Muscle layer of colon (tissue), 2 donors: Measurements from ENCODE around the gene RAB15.

Experiments used
- H3K27ac ChIP-seq: one replicate; pipeline ENCODE4 v1.7.0; 2013; ENCODE audit warnings: low read depth, mild to moderate bottlenecking, low read length, moderate library complexity
- H3K27me3 ChIP-seq, 2 donors: one replicate each; pipeline ENCODE4 v1.7.0; 2013; ENCODE audit warnings: low read length in 2 of 2, mild to moderate bottlenecking in 2 of 2; ENCODE audit not compliant: insufficient read depth in 2 of 2, control insufficient read depth in 1 of 2
- H3K36me3 ChIP-seq: one replicate; pipeline ENCODE4 v1.7.0; 2013; ENCODE audit warnings: mild to moderate bottlenecking, low read length; ENCODE audit not compliant: insufficient read depth
- H3K4me1 ChIP-seq: one replicate; pipeline ENCODE4 v1.7.0; 2013; ENCODE audit warnings: mild to moderate bottlenecking, low read length; ENCODE audit not compliant: insufficient read depth
- H3K4me3 ChIP-seq, 2 donors: one replicate each; pipeline ENCODE4 v1.7.0; 2013; ENCODE audit warnings: low read length in 2 of 2, low read depth in 1 of 2, mild to moderate bottlenecking in 1 of 2, moderate library complexity in 1 of 2
- H3K9ac ChIP-seq: one replicate; pipeline ENCODE4 v1.7.0; 2013; ENCODE audit warnings: low read length
- H3K9me3 ChIP-seq: one replicate; pipeline ENCODE4 v1.7.0; 2013; ENCODE audit warnings: mild to moderate bottlenecking, low read length
- donor health status: abdominal sarcoma.
- donor health status: Adenocarcinoma of cecum.

Gene RAB15

DNA sequence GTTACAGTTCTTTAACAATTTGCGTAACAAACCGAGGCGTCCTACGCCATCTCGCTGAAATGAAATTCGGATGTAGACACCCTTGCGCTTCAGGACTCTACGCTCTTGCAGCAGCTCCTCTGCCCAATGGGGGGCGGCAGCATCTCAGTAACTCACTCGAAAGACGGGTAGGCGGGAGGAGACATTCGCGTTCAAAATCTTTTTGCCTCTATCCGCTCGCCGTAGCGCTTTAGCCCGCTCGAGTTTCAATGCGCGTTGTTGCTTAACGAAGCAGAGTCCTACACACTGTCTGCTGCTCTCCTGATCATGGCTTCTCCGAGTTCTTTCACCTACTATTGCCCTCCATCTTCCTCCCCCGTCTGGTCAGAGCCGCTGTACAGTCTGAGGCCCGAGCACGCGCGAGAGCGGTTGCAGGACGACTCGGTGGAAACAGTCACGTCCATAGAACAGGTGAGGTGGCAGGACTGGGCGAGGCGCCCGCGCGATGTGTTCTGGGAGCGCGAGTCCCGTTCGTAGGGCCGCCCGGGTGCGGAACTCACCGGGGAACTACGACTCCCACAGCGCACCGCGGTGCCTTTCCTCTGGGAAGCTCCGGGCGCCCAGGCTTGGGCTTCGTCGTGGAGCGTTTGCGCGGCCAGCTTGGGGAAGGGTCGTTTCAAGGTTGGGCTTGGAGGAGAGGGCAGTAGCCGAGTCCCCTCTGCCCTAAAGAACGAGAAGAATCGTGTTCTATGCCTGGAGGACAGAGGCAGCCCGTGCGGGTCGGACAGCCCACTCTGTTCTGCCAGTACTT lies 14.7 kb upstream of the RAB15 start, which contains the start of gene FNTB:
Gene FNTB (plus strand): TSS at position 248 of the 790 bp plus-strand sequence. CDS start 59 bp downstream, at position 307.
- H3K9ac ChIP-seq = peak within 1 kb of the TSS; percentile 47
- no peaks in the 10 kb centered on the region for H3K27me3 ChIP-seq
- H3K36me3 ChIP-seq = no peaks in the 10 kb centered on the region
- peaks cover 18% of the 10 kb centered on the region for H3K4me1 ChIP-seq
- peak within 1 kb of the TSS; percentile 88 for H3K27ac ChIP-seq
- H3K9me3 ChIP-seq = no peaks in the 10 kb centered on the region
- H3K4me3 ChIP-seq = peak within 1 kb of the TSS; percentile 55 to 77

DNA sequence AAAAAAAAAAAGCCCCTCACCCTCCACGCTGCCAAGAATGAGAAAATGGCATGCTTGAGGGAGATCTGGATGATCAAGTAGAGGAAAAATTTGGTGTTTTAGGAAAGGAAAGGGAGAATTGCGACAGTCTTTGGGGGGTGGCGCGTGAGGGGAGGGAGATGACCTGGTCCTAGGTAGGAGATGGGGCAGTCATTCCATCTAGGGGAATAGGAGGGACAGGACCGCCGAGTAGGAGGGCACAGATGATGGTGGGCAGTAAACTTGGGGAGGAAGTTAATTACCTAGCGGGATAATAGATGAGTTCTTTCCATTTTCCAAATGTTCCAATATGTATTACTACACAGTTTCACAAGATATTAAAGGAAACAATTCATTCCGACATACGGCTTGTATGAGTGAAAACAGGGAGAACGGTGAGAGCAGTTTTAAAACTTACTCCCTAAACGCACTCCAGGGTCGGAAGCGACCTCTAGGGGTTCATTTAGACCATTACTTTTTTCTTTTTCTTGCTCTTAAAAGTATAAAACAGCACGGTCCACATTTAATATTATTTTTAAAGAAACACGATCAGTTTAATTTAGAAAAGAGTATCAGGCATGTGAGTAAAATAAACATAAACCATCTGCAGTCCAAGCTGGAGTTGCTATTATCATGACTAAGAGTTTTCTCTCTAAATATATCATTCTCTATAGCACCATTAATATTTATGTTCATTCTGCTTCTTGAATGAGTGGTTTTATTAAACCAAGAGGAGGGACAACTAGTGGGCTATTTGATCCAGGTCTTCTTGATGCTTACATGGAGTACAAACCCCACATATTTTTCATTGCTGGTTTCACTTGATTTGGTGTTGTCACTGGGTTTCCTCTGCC lies 11.5 kb upstream of the RAB15 start:
- H3K4me3 ChIP-seq = peak overlapping the region in 1 of 2 donors; percentile 16
- no peaks in the 10 kb centered on the region for H3K27me3 ChIP-seq
- H3K9ac ChIP-seq = no peak overlapping the region
- H3K9me3 ChIP-seq = no peaks in the 10 kb centered on the region
- H3K27ac ChIP-seq = no peak overlapping the region
- no peaks in the 10 kb centered on the region for H3K36me3 ChIP-seq
- H3K4me1 ChIP-seq = peaks cover 18% of the 10 kb centered on the region

DNA sequence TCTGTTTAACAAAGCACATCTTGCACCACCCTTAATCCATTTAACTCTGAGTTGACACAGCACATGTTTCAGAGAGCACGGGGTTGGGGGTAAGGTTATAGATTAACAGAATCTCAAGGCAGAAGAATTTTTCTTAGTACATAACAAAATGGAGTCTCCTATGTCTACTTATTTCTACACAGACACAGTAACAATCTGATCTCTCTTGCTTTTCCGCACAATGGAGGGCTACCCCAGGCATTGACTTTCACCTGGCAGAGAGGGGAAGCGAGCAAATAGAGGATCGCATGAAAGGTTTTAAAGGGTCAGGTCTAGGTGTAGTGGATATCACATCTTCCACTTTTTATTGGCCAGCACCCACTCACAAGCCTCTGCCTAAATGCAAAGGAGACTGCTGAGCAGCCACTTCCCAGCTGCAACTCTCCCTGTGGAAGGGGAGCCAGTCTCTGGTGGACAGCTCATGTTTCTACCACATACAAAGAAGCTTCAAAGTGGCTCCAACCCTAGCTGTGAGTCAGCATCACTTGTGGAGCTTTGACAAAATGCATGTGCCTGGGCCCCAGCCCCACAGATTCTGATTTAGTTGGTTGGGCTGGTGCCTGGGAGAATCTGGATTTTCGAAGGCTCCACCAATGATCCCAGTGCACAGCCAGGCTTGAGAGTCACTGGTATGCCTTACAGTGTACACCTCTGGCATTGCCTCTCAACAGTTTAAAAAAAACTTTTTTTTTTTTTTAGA lies 7.4 kb upstream of the RAB15 start:
- Histone ChIP-seq H3K27ac (no peak overlapping the region), H3K4me3 (no peak overlapping the region), H3K4me1 (peaks cover 4% of the 10 kb centered on the region), H3K27me3 (no peaks in the 10 kb centered on the region), H3K9me3 (no peaks in the 10 kb centered on the region), H3K9ac (no peak overlapping the region), H3K36me3 (no peaks in the 10 kb centered on the region)

DNA sequence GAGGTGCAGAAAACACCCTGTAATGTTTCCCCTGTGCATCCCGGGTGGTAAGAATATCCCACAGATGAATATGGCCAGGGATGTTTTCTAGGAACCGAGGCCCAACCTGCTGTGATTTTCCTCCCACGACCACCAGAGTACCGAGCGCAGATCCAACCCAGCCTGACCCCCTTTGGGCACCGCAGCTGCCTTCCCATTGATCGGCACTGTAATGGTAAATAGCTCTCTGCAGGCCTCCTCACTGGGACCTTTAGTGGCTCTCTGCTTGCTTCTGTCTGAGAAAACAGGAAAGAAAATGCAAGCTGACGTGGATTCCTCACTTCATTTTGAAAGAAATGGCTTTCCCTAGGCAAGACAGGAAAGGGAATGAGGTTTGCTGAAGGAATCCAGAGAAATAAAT lies 2.4 kb upstream of the RAB15 start:
- H3K4me1 ChIP-seq = peaks cover 12% of the 10 kb centered on the region
- no peaks in the 10 kb centered on the region for H3K36me3 ChIP-seq
- H3K9ac ChIP-seq = no peak overlapping the region
- H3K9me3 ChIP-seq = no peaks in the 10 kb centered on the region
- peaks cover 0 to 12% of the 10 kb centered on the region in 2 donors for H3K27me3 ChIP-seq
- H3K27ac ChIP-seq = no peak overlapping the region
- no peak overlapping the region for H3K4me3 ChIP-seq

DNA sequence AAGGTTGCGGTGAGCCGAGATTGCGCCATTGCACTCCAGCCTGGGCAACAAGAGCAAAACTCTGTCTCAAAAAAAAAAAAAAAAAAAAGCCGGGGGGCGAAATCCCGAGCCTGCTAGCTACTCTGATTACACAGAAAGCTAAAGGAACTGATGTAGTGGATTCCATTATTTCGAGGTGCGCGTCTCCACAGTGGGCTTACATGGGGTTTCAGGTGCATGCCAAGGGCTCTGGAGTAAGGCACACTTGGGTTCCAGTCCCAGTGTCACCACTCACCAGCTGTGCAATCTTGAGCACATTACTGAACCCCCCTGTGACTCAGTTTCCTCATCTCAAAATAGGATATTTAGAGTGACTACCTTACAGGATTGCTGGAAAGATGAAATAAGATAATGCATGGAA lies 1.7 kb upstream of the RAB15 start:
- no peaks in the 10 kb centered on the region for H3K36me3 ChIP-seq
- no peak overlapping the region for H3K4me3 ChIP-seq
- H3K9me3 ChIP-seq = no peaks in the 10 kb centered on the region
- H3K27me3 ChIP-seq = peaks cover 0 to 12% of the 10 kb centered on the region in 2 donors
- no peak overlapping the region for H3K27ac ChIP-seq
- H3K9ac ChIP-seq = no peak overlapping the region
- H3K4me1 ChIP-seq = peaks cover 12% of the 10 kb centered on the region

DNA sequence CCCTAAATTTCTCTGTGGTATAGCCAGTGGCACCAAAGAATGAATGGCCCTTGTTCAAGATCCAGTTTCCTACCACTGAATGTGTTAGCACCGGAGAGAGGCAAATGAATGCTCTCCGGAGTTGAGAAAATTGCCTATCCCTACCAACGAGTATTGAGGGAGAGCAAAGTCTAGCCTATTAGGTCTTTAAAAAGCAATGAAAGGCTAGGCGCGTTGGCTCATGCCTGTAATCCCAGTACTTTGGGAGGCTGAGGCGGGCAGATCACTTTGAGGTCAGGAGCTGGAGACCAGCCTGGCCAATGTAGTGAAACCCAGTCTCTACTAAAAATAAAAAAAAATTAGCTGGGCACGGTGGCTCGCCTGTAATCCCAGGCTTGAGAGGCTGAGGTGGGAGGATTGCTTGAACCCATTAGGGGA lies 898 bp upstream of the RAB15 start:
- no peak overlapping the region for H3K9ac ChIP-seq
- no peak overlapping the region for H3K27ac ChIP-seq
- H3K9me3 ChIP-seq = no peaks in the 10 kb centered on the region
- H3K4me1 ChIP-seq = peaks cover 12% of the 10 kb centered on the region
- peak overlapping the region in 1 of 2 donors; percentile 70 for H3K4me3 ChIP-seq
- H3K36me3 ChIP-seq = no peaks in the 10 kb centered on the region
- peaks cover 0 to 12% of the 10 kb centered on the region in 2 donors for H3K27me3 ChIP-seq

DNA sequence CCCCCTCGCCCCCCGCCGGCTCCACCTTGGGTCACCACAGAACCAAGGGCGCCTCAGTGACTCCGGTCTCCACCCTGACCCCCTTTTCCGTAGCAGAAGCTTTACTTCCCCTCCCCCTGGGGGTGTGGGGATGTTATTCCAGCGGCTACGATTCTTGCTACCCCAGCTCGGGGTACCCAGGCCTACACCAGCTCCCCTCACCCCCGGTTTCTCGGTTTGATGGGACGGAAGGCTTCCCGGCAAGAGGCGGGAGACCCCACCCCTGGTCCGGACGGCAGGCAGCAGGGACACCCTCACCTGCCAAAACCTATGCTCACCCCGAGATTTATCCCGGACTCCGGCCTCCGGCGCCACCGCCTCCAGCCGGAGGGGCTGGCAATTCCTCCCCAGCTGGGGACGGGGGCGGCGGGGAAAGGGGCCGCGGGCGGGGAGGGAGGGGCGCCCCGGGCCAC lies 619 bp downstream of the RAB15 start:
- Histone ChIP-seq H3K4me1 (peaks cover 12% of the 10 kb centered on the region), H3K9ac (peak overlapping the region; percentile 21), H3K36me3 (no peaks in the 10 kb centered on the region), H3K4me3 (peak overlapping the region; percentile 57 to 63), H3K27ac (peak overlapping the region; percentile 23), H3K9me3 (no peaks in the 10 kb centered on the region), H3K27me3 (peaks cover 0 to 12% of the 10 kb centered on the region in 2 donors)

DNA sequence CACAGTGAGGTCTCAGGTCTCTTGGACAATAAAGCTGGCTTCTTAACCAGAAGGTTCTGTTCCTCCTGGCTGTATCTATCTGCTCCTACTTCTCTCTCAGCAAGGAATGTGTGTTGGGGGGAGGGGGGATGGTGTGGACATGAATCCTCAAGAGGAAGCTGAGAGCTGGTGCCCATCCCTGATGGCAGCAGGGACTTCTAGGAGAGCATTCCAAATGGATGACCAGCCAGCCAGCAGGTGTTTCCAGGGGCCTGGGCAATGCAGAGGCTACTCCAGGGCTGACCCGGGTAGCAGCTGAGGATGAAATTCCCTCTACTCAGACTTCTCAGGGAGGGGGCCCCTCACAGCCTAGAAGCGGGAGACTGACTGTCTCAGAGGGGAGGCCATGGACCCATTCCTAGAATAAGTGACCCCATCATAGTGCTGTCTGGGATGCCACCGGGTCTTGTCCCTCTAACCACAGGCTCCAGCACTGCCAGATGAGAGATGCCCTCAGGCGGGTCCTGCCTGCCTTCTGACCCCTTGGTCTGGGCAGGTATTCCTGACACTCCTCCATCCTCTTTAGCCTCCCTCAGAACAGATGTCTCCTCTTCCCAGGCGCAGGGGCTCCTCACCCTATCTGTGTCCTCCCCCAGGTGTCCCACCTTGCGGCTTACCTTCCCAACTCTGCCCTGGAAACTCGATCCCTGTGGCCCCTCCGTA lies 1.2 kb downstream of the RAB15 start:
- Histone ChIP-seq H3K9ac (peak overlapping the region; percentile 21), H3K4me3 (peak overlapping the region; percentile 57 to 63), H3K27ac (peak overlapping the region; percentile 23), H3K4me1 (peaks cover 12% of the 10 kb centered on the region), H3K27me3 (peaks cover 0 to 12% of the 10 kb centered on the region in 2 donors), H3K36me3 (no peaks in the 10 kb centered on the region), H3K9me3 (no peaks in the 10 kb centered on the region)

DNA sequence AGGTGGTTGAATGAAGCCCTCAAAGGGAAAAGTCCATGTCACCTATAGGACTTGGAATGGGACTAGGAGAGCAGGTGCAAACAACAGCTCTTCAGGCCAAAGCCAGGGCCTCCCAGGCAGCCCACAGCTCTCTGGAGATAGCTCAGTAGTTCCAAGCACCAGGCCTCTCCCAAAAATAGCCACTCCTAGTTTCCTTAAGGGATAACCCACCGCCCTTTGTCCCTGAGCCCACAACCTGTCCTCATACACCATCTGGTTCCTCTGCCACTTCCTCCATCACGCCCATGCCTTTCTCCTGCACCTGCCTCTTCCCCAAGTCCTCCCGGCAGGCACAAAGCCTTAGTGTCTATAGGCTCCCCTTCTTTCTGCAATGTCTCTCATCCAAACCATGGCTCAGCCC lies 2.1 kb downstream of the RAB15 start:
- H3K27ac ChIP-seq = no peak overlapping the region
- H3K4me3 ChIP-seq = no peak overlapping the region
- peaks cover 12% of the 10 kb centered on the region for H3K4me1 ChIP-seq
- no peak overlapping the region for H3K9ac ChIP-seq
- peaks cover 0 to 12% of the 10 kb centered on the region in 2 donors for H3K27me3 ChIP-seq
- no peaks in the 10 kb centered on the region for H3K9me3 ChIP-seq
- H3K36me3 ChIP-seq = no peaks in the 10 kb centered on the region

DNA sequence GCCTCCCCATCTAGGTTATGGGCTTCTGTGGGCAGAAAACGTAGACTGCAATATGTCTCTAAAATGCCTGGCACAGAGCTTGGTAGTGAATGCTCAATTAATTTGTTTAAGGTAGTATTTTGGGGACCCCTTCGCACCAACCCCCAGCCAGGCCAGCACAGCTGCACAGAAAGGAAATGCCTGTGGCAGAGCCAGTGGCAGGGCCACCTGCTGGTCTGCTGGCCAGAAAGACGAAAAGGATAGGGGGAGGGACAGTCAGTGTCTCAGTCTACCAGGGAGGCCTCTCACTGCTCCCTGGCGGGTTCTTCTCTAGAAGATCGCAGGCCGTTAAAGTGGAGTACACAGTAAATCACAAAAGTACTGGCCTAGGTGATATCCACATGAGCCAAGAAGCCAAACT lies 3.5 kb downstream of the RAB15 start:
- H3K9me3 ChIP-seq = no peaks in the 10 kb centered on the region
- no peaks in the 10 kb centered on the region for H3K36me3 ChIP-seq
- H3K27me3 ChIP-seq = peaks cover 0 to 12% of the 10 kb centered on the region in 2 donors
- H3K9ac ChIP-seq = no peak overlapping the region
- H3K4me3 ChIP-seq = no peak overlapping the region
- no peak overlapping the region for H3K27ac ChIP-seq
- H3K4me1 ChIP-seq = peaks cover 12% of the 10 kb centered on the region
